ENCODE measurements around the gene ZFP91. TPM values are rescaled to one million over a fixed set of nuclear protein-coding genes. Genes with fewer than 3 reads are reported as not detected.

The ZFP91 gene
- total RNA-seq, 1 experiment from 2014 or later: 56.2 TPM

- ChIA-PET CTCF (no interaction called here), POLR2A (ENCODE audit: unreplicated experiment) (no interaction called here)
- intact Hi-C loops (cut with micrococcal nuclease): no loop called here
- Histone ChIP-seq H3K27me3 (ENCODE audit: low read length) (no peaks in the 10 kb centered on the region), H3K4me3 (ENCODE audit: low read length) (no peak overlapping the region), H3K4me1 (ENCODE audit: insufficient read depth, low read length) (peaks cover 35% of the 10 kb centered on the region), H3K9me2 (replicated peaks; ENCODE audit: low read length) (no peaks in the 10 kb centered on the region), H3F3A (ENCODE audit: low read length, unreplicated experiment) (no peaks in the 10 kb centered on the region), H3K9ac (ENCODE audit: low read length) (no peak overlapping the region), H3K4me2 (ENCODE audit: low read length) (no peak overlapping the region), H2AFZ (ENCODE audit: low read length) (no peak overlapping the region), H3K36me3 (ENCODE audit: low read depth, low read length) (peaks cover 51% of the 10 kb centered on the region), H4K20me1 (ENCODE audit: low read length) (peaks cover 5% of the 10 kb centered on the region; the same call in 1 of the 2 replicates), H3K27ac (ENCODE audit: low read length) (no peak overlapping the region), H3K9me3 (ENCODE audit: low read length) (no peaks in the 10 kb centered on the region), H3K79me2 (ENCODE audit: low read length) (no peaks in the 10 kb centered on the region)
- no peak for ATAC-seq
- no peak for DNase-seq
- BruUV-seq (replicated peaks): no TSS peak
- no peak for TF ChIP-seq EZH2phosphoT487 (IDR thresholded peaks at IDR 0.05; ENCODE audit: borderline replicate concordance, low read length)
- TF ChIP-seq EZH2 (IDR thresholded peaks at IDR 0.05; ENCODE audit: low read length, unreplicated experiment): no peak
- no peak for TF ChIP-seq CTCF (conservative IDR thresholded peaks at IDR 0.05; ENCODE audit: low read depth, low read length)
Observed at GRCh38 chr11:58625086-58625485, 46.2 kb downstream of the ZFP91 start.

GRCh38 chr11:58625826-58626460 lies 47.1 kb downstream of the ZFP91 start:
- intact Hi-C loops (cut with micrococcal nuclease): no loop called here
- POLR2A ChIA-PET (ENCODE audit: unreplicated experiment): no interaction called here

More at GRCh38 chr11:58625826-58626460, 47.1 kb downstream of the ZFP91 start:
- peaks cover 35% of the 10 kb centered on the region for H3K4me1 ChIP-seq (ENCODE audit: insufficient read depth, low read length)
- no peak overlapping the region for H3K4me2 ChIP-seq (ENCODE audit: low read length)
- H3K27ac ChIP-seq (ENCODE audit: low read length): no peak overlapping the region
- peaks cover 43% of the 10 kb centered on the region for H3K36me3 ChIP-seq (ENCODE audit: low read depth, low read length)
- H3K9me3 ChIP-seq (ENCODE audit: low read length): no peaks in the 10 kb centered on the region
- H3F3A ChIP-seq (ENCODE audit: low read length, unreplicated experiment): no peaks in the 10 kb centered on the region
- H3K9ac ChIP-seq (ENCODE audit: low read length): no peak overlapping the region
- no peak overlapping the region for H2AFZ ChIP-seq (ENCODE audit: low read length)
- TF ChIP-seq EZH2phosphoT487 (IDR thresholded peaks at IDR 0.05; ENCODE audit: borderline replicate concordance, low read length) (no peak), EZH2 (IDR thresholded peaks at IDR 0.05; ENCODE audit: low read length, unreplicated experiment) (no peak), CTCF (conservative IDR thresholded peaks at IDR 0.05; ENCODE audit: low read depth, low read length) (no peak)
- CTCF ChIA-PET: interaction anchor here (0.6 kb wide), 1 partner anchor 1236 kb away, joined by 4 read pairs; no protein-coding TSS in a partner anchor
- peaks cover 5% of the 10 kb centered on the region; the same call in 1 of the 2 replicates for H4K20me1 ChIP-seq (ENCODE audit: low read length)
- no peaks in the 10 kb centered on the region for H3K79me2 ChIP-seq (ENCODE audit: low read length)
- DNase-seq: peak; percentile 31
- H3K27me3 ChIP-seq (ENCODE audit: low read length): no peaks in the 10 kb centered on the region
- H3K9me2 ChIP-seq (replicated peaks; ENCODE audit: low read length): no peaks in the 10 kb centered on the region
- no peak overlapping the region for H3K4me3 ChIP-seq (ENCODE audit: low read length)
- no TSS peak for BruUV-seq (replicated peaks)
- peak; percentile 53 for ATAC-seq
